ENCODE measurements around the gene TMEM254. TPM values are rescaled to one million over a fixed set of nuclear protein-coding genes. Genes with fewer than 3 reads are reported as not detected.

Gene TMEM254
- total RNA-seq, 4 donors from 2014 or later, result 8.0 to 18.8 (median 14.1) TPM

GRCh38 chr10:80100116-80100515 is 21.7 kb downstream of the TMEM254 start:
- no peaks in the 10 kb centered on the region for H3K9me3 ChIP-seq
- no peak for DNase-seq (ENCODE audit: low spot score in 2 of 2)
- H3K4me3 ChIP-seq, result no peak overlapping the region
- no peak for TF ChIP-seq POLR2A (IDR thresholded peaks at IDR 0.05)
- no peak for TF ChIP-seq CTCF (IDR thresholded peaks at IDR 0.05)
- TF ChIP-seq EP300 (IDR thresholded peaks at IDR 0.05), result no peak
- WGBS, 2 donors, result 94% methylated on average over 9 of the region's 9 CpGs
- H3K27ac ChIP-seq, result no peak overlapping the region
- no peaks in the 10 kb centered on the region for H3K27me3 ChIP-seq
- peaks cover 0 to 15% (median 5%) of the 10 kb centered on the region in 4 donors for H3K4me1 ChIP-seq
- no peaks in the 10 kb centered on the region for H3K36me3 ChIP-seq

- WGBS, 2 donors, result 86 to 88% methylated on average over 15 of the region's 15 CpGs
- Histone ChIP-seq H3K9me3 (no peaks in the 10 kb centered on the region), H3K27ac (no peak overlapping the region), H3K36me3 (no peaks in the 10 kb centered on the region), H3K4me3 (no peak overlapping the region), H3K27me3 (no peaks in the 10 kb centered on the region), H3K4me1 (peaks cover 0 to 21% (median 5%) of the 10 kb centered on the region in 4 donors)
- DNase-seq (ENCODE audit: low spot score in 2 of 2), result no peak
- TF ChIP-seq EP300 (IDR thresholded peaks at IDR 0.05) (no peak), POLR2A (IDR thresholded peaks at IDR 0.05) (no peak), CTCF (IDR thresholded peaks at IDR 0.05) (no peak)
These were observed 22.6 kb downstream of the TMEM254 start for GRCh38 chr10:80100861-80101695.

DNA sequence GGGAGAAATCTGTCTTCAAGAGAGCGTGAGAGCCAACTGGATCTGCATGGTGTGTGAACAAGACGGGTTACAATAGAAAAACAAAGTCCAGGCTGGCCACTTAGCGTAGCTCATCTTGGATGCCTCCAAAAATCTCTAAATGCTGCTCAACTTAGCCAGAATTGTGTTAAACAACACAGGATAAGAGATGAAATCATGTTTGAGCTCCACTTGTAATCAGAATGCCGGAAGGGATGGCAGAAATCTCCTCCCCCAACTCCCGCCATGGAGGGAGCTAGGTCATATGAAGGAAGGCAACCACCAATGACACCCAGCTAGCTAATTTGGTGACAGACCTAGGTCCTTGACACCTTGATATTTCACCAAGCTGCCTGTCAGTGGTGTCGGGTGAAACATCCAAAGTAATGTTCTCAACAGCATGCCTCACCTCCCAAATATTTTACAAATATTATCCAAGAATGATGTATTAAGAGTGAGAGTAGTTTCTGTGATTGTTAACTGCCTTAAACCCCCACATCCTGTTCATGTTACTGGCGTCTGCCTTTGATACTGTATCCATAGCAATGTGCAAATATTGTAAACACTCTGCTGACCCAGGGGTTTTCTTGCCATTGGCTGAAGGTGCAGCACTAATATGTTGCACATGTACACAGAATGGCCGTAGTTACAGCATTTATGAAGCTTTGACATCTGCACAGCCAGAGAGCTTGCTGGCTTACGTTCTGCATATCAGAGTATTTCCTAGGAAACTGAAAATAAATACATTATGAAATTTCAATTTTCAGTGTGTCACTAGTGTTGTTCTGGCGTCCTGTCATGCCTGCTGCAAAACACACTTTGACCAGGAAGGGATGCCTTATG is 25.8 kb downstream of the TMEM254 start:
- Histone ChIP-seq H3K9me3 (peaks cover 0 to 13% (median 4%) of the 10 kb centered on the region in 4 donors), H3K27ac (peak overlapping the region in 2 of 4 donors; percentile 68 to 70), H3K36me3 (no peaks in the 10 kb centered on the region), H3K4me1 (peaks cover 0 to 21% (median 5%) of the 10 kb centered on the region in 4 donors), H3K27me3 (no peaks in the 10 kb centered on the region), H3K4me3 (no peak overlapping the region)
- peak in 1 of 2 donors; percentile 25 for DNase-seq (ENCODE audit: low spot score in 2 of 2)
- TF ChIP-seq EP300 (IDR thresholded peaks at IDR 0.05) (no peak), CTCF (IDR thresholded peaks at IDR 0.05) (no peak), POLR2A (IDR thresholded peaks at IDR 0.05) (no peak)
- 36 to 37% methylated on average over 10 of the region's 10 CpGs for WGBS, 2 donors

DNA sequence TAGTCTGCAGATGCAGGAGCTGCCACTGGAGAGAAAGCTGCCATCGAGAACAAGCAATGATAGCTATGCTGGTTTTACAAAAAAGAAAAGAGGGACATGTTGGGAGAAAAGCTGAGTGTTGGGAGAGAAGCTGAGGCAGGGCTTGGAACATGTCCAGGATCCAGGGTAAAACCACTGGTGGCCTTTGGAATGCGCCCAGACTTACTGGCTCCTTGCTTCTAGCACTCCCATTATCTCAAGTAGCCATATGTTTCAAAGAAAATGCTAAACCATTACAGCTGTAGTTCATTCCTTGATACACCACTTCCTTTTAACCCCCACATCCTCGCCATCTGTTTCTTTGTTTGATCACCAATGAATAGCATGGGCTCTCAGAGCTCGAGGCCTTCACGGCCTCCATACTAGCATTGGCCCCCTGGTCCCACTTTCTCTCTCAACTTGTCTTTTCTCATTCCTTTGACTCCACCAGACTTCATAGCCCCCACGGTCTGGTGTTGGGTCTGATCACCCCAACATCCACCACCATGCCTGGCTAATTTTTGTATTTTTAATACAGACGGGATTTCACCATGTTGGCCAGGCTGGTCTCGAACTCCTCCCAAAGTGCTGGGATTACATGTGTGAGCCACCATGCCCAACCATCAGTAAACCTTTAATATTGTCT is 30.2 kb downstream of the TMEM254 start:
- H3K36me3 ChIP-seq, result no peaks in the 10 kb centered on the region
- 92 to 95% methylated on average over 8 of the region's 8 CpGs for WGBS, 2 donors
- H3K4me1 ChIP-seq, result peaks cover 0 to 31% (median 9%) of the 10 kb centered on the region in 4 donors
- no peaks in the 10 kb centered on the region for H3K27me3 ChIP-seq
- no peak for DNase-seq (ENCODE audit: low spot score in 2 of 2)
- H3K9me3 ChIP-seq, result peaks cover 0 to 19% (median 4%) of the 10 kb centered on the region in 4 donors
- no peak overlapping the region for H3K27ac ChIP-seq
- H3K4me3 ChIP-seq, result no peak overlapping the region
- TF ChIP-seq CTCF (IDR thresholded peaks at IDR 0.05) (no peak), EP300 (IDR thresholded peaks at IDR 0.05) (no peak), POLR2A (IDR thresholded peaks at IDR 0.05) (no peak)
